Gastrocnemius medialis (tissue), 4 donors: Measurements from ENCODE around the gene DDX39A.

Source experiments
- POLR2A ChIP-seq, 2 donors: fragments of 450-650 bp; IDR thresholded peaks; one replicate each; pipeline ENCODE4 v1.6.1; 2017; ENCODE audit warnings: antibody characterized with exemption in 2 of 2, mild to moderate bottlenecking in 2 of 2, moderate library complexity in 2 of 2
- TF ChIP-seq, protein P1 (sequence below), 5 experiments: fragments of 450-650 bp in 3 of 5; fragments of 200-600 bp in 2 of 5; sonication (generic) in 2 of 5; IDR thresholded peaks in 4 of 5; conservative IDR thresholded peaks in 1 of 5; 1 replicate in 4 of 5; 2 replicates in 1 of 5; pipeline ENCODE4 v1.5.1; 2016 to 2019; ENCODE audit warnings: antibody characterized with exemption in 5 of 5, mild to moderate bottlenecking in 3 of 5, moderate library complexity in 3 of 5

DNA sequence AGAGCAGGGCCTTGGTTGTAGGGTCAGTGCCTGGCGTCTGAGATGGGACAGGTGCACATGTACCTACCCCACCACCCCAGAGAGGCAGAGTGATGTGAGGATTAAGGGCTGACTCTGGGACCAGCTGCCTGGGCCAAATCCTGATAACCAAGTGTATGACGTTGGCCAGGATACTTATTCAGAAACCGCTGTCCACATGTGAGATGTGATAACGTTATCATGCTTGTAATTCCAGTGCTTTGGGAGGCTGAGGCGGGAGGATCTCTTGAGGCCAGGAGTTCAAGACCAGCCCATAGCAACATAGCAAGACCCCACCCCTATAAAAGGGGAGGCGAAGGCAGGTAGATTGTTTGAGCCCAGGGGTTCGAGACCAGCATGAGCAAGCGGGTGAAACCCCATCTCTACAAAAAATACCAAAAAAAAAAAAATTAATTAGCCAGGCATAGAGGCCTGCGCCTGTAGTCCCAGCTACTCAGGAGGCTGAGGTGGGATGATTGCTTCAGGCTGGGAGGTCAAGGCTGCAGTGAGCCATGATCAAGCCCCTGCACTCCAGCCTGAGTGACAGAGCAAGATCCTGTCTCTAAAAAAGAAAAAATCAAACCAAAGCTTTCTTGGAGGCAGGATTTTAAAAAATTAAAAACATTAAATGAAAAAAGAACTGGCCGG, 27.9 kb downstream of the DDX39A start:
- TF ChIP-seq, protein P1, sequence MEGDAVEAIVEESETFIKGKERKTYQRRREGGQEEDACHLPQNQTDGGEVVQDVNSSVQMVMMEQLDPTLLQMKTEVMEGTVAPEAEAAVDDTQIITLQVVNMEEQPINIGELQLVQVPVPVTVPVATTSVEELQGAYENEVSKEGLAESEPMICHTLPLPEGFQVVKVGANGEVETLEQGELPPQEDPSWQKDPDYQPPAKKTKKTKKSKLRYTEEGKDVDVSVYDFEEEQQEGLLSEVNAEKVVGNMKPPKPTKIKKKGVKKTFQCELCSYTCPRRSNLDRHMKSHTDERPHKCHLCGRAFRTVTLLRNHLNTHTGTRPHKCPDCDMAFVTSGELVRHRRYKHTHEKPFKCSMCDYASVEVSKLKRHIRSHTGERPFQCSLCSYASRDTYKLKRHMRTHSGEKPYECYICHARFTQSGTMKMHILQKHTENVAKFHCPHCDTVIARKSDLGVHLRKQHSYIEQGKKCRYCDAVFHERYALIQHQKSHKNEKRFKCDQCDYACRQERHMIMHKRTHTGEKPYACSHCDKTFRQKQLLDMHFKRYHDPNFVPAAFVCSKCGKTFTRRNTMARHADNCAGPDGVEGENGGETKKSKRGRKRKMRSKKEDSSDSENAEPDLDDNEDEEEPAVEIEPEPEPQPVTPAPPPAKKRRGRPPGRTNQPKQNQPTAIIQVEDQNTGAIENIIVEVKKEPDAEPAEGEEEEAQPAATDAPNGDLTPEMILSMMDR (IDR thresholded peaks at IDR 0.05 in 4 of 5, conservative IDR thresholded peaks at IDR 0.05 in 1 of 5) = no peak
- TF ChIP-seq POLR2A (IDR thresholded peaks at IDR 0.05) = no peak
